Sigmoid colon (tissue), 4 donors: ENCODE results near the gene SEC63.

ENCODE experiments used
- POLR2A ChIP-seq, 2 donors: fragments of 450-650 bp; IDR thresholded peaks; one replicate each; pipeline ENCODE4 v1.6.1; 2016; ENCODE audit warnings: antibody characterized with exemption in 2 of 2, mild to moderate bottlenecking in 2 of 2, moderate library complexity in 2 of 2
- POLR2AphosphoS5 ChIP-seq, 4 donors: sonication (generic); formaldehyde crosslinking; IDR thresholded peaks; one replicate each; pipeline ENCODE4 v1.6.1; 2017; ENCODE audit warnings: antibody characterized with exemption in 4 of 4
- TF ChIP-seq, protein P1 (sequence below), 4 experiments: fragments of 450-650 bp in 3 of 4; fragments of 200-600 bp in 1 of 4; IDR thresholded peaks; one replicate each; pipeline ENCODE4 v1.5.1; 2016 to 2019; ENCODE audit warnings: antibody characterized with exemption in 4 of 4, mild to moderate bottlenecking in 3 of 4, moderate library complexity in 2 of 4

DNA sequence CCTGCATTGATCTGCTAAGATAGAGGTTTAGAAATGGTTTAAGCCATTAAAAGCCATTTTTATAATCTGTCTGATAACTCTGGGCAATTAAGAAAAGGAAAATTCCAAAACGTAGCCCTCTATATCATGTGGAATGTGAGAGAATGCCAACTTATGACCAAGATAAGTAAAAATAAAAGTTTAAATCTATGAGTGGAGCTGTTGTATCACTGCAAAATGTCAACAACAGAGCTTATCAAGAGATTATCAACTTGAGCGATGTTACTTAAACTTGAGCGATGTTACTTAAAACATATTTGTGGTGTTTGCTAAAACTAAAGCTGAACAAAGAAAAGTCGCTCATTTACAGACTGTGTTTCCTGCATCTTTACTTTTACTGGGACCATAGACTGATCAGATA, 87.0 kb downstream of the SEC63 start:
- TF ChIP-seq POLR2A (IDR thresholded peaks at IDR 0.05) = no peak
- TF ChIP-seq, protein P1, sequence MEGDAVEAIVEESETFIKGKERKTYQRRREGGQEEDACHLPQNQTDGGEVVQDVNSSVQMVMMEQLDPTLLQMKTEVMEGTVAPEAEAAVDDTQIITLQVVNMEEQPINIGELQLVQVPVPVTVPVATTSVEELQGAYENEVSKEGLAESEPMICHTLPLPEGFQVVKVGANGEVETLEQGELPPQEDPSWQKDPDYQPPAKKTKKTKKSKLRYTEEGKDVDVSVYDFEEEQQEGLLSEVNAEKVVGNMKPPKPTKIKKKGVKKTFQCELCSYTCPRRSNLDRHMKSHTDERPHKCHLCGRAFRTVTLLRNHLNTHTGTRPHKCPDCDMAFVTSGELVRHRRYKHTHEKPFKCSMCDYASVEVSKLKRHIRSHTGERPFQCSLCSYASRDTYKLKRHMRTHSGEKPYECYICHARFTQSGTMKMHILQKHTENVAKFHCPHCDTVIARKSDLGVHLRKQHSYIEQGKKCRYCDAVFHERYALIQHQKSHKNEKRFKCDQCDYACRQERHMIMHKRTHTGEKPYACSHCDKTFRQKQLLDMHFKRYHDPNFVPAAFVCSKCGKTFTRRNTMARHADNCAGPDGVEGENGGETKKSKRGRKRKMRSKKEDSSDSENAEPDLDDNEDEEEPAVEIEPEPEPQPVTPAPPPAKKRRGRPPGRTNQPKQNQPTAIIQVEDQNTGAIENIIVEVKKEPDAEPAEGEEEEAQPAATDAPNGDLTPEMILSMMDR (IDR thresholded peaks at IDR 0.05) = no peak
- no peak for TF ChIP-seq POLR2AphosphoS5 (IDR thresholded peaks at IDR 0.05)
